IMR-90 (cell line): Measurements from ENCODE around the gene EIF2S2. TPM values are rescaled to one million over a fixed set of nuclear protein-coding genes. Genes with fewer than 3 reads are reported as not detected.

Source experiments
- ATAC-seq: fragments of 200-7000 bp; cut with Tn5 transposase; 2 replicates; pipeline ENCODE4 v1.9.1; 2020; ENCODE audit warnings: low read depth, mild to moderate bottlenecking, moderate library complexity
- BruUV-seq: library from RNA; stranded (reverse); fragments of 400-500 nt; replicated peaks from 2 replicates; lab custom pipeline; 2021; lab: Mats Ljungman, UMichigan
- CTCF ChIA-PET: fragments of 300-600 bp; formaldehyde crosslinking; extraction: SDS; loops from one replicate; lab custom pipeline; 2021; ENCODE audit warnings: antibody characterized with exemption; lab: Yijun Ruan, JAX
- POLR2A ChIA-PET: fragments of 300-600 bp; sonication (Branson Sonifier 250); formaldehyde crosslinking; loops from one replicate; lab custom pipeline; 2022; ENCODE audit warnings: antibody characterized with exemption; ENCODE audit not compliant: unreplicated experiment; lab: Charles Lee
- DNase-seq: peaks from one replicate; pipeline ENCODE4 v3.0.0; 2013
- H2AFZ ChIP-seq: replicated peaks from 2 replicates; pipeline ENCODE3; 2013; ENCODE audit warnings: low read length, mild to moderate bottlenecking; ENCODE audit not compliant: poor library complexity
- H2AK5ac ChIP-seq: 2 replicates; pipeline ENCODE4 v1.6.1; 2013; ENCODE audit warnings: low read depth, low read length, inconsistent platforms
- H2AK9ac ChIP-seq: replicated peaks from 2 replicates; pipeline ENCODE3; 2013; ENCODE audit warnings: mild to moderate bottlenecking, low read depth, low read length, moderate library complexity; ENCODE audit not compliant: poor library complexity
- H2BK120ac ChIP-seq: 2 replicates; pipeline ENCODE4 v1.6.1; 2013; ENCODE audit warnings: low read depth, low read length, inconsistent platforms
- H2BK15ac ChIP-seq: 3 replicates; pipeline ENCODE4 v1.6.1; 2013; ENCODE audit warnings: low read depth, low read length, inconsistent platforms
- H2BK20ac ChIP-seq: 2 replicates; pipeline ENCODE4 v1.6.1; 2013; ENCODE audit warnings: low read depth, mild to moderate bottlenecking, inconsistent platforms, low read length, moderate library complexity
- H2BK5ac ChIP-seq: 2 replicates; pipeline ENCODE4 v1.6.1; 2013; ENCODE audit warnings: mild to moderate bottlenecking, low read depth, low read length, inconsistent platforms; ENCODE audit not compliant: poor library complexity, severe bottlenecking
- H3K14ac ChIP-seq: replicated peaks from 2 replicates; pipeline ENCODE4 v1.6.1; 2013; ENCODE audit warnings: low read depth, low read length, inconsistent platforms
- H3K18ac ChIP-seq: 2 replicates; pipeline ENCODE4 v1.6.1; 2013; ENCODE audit warnings: low read depth, low read length, control low read depth
- H3K23ac ChIP-seq: 2 replicates; pipeline ENCODE4 v1.6.1; 2013; ENCODE audit warnings: low read depth, low read length, inconsistent platforms
- H3K27ac ChIP-seq: 2 replicates; pipeline ENCODE4 v1.5.1; 2013; ENCODE audit warnings: mild to moderate bottlenecking, control low read depth, low read length; ENCODE audit not compliant: insufficient read depth
- H3K27me3 ChIP-seq: 2 replicates; pipeline ENCODE4 v1.6.1; 2013; ENCODE audit warnings: low read length; ENCODE audit not compliant: control insufficient read depth, insufficient read depth
- H3K36me3 ChIP-seq: 2 replicates; pipeline ENCODE4 v1.6.1; 2013; ENCODE audit warnings: low read length, mixed read lengths; ENCODE audit not compliant: control insufficient read depth, insufficient read depth
- H3K4ac ChIP-seq: 2 replicates; pipeline ENCODE4 v1.6.1; 2013; ENCODE audit warnings: low read depth, low read length, inconsistent platforms
- H3K4me1 ChIP-seq: 2 replicates; pipeline ENCODE4 v1.6.1; 2013; ENCODE audit warnings: low read length, mixed read lengths; ENCODE audit not compliant: control insufficient read depth, insufficient read depth
- H3K4me2 ChIP-seq: 2 replicates; pipeline ENCODE4 v1.6.1; 2013; ENCODE audit warnings: low read depth, mild to moderate bottlenecking, control low read depth, low read length, moderate library complexity
- H3K4me3 ChIP-seq: 2 replicates; pipeline ENCODE4 v1.5.1; 2013; ENCODE audit warnings: low read depth, mild to moderate bottlenecking, control low read depth, low read length, moderate library complexity; ENCODE audit not compliant: insufficient read depth
- H3K56ac ChIP-seq: 2 replicates; pipeline ENCODE4 v1.6.1; 2013; ENCODE audit warnings: low read length, inconsistent platforms; ENCODE audit not compliant: insufficient read depth; ENCODE audit errors: extremely low read depth
- H3K79me1 ChIP-seq, 2 experiments: 2 replicates each; pipeline ENCODE4 v1.6.1; 2013; ENCODE audit warnings: low read length in 2 of 2, inconsistent platforms in 1 of 2, low read depth in 1 of 2
- H3K9ac ChIP-seq: 2 replicates; pipeline ENCODE4 v1.6.1; 2013; ENCODE audit warnings: low read depth, low read length, control low read depth
- H3K9me1 ChIP-seq: 2 replicates; pipeline ENCODE4 v1.6.1; 2013; ENCODE audit warnings: low read length, inconsistent platforms; ENCODE audit not compliant: insufficient read depth
- H3K9me3 ChIP-seq: 2 replicates; pipeline ENCODE4 v1.6.1; 2013; ENCODE audit warnings: low read length; ENCODE audit not compliant: control insufficient read depth, insufficient read depth
- H4K20me1 ChIP-seq: 2 replicates; pipeline ENCODE4 v1.6.1; 2013; ENCODE audit warnings: low read length, inconsistent platforms; ENCODE audit not compliant: insufficient read depth
- H4K5ac ChIP-seq: 2 replicates; pipeline ENCODE4 v1.6.1; 2013; ENCODE audit warnings: mild to moderate bottlenecking, low read depth, low read length, control low read depth
- H4K8ac ChIP-seq, 2 experiments: 2 replicates each; pipeline ENCODE4 v1.6.1; 2013; ENCODE audit warnings: low read depth in 2 of 2, low read length in 2 of 2, control low read depth in 1 of 2, inconsistent platforms in 1 of 2
- H4K91ac ChIP-seq: 2 replicates; pipeline ENCODE4 v1.6.1; 2013; ENCODE audit warnings: low read depth, low read length, inconsistent platforms; ENCODE audit not compliant: insufficient read depth
- BHLHE40 ChIP-seq: fragments of 150-350 bp; IDR thresholded peaks from 2 replicates; pipeline ENCODE4 v1.6.1; 2016; ENCODE audit warnings: mild to moderate bottlenecking, low read depth, low read length
- CEBPB ChIP-seq: IDR thresholded peaks from 2 replicates; pipeline ENCODE4 v1.6.1; 2012; ENCODE audit warnings: low read depth, low read length, improper control_type of control experiment
- CHD1 ChIP-seq: IDR thresholded peaks from 2 replicates; pipeline ENCODE4 v1.6.1; 2012; ENCODE audit warnings: low read depth, low read length, improper control_type of control experiment
- FOS ChIP-seq: fragments of 150-350 bp; IDR thresholded peaks from 2 replicates; pipeline ENCODE4 v1.6.1; 2016; ENCODE audit warnings: low read depth, low read length
- MAFK ChIP-seq: IDR thresholded peaks from 2 replicates; pipeline ENCODE4 v1.6.1; 2012; ENCODE audit warnings: low read depth, low read length, improper control_type of control experiment
- MAZ ChIP-seq: IDR thresholded peaks from 2 replicates; pipeline ENCODE4 v1.6.1; 2012; ENCODE audit warnings: low read depth, mild to moderate bottlenecking, low read length, improper control_type of control experiment, moderate library complexity, borderline replicate concordance
- MXI1 ChIP-seq: IDR thresholded peaks from 2 replicates; pipeline ENCODE4 v1.6.1; 2012; ENCODE audit warnings: low read depth, mild to moderate bottlenecking, low read length, moderate library complexity, borderline replicate concordance
- NFE2L2 ChIP-seq: fragments of 150-350 bp; IDR thresholded peaks from 2 replicates; pipeline ENCODE4 v1.6.1; 2016; ENCODE audit warnings: low read depth, mild to moderate bottlenecking, low read length
- POLR2A ChIP-seq: IDR thresholded peaks from 2 replicates; pipeline ENCODE4 v1.6.1; 2012; ENCODE audit warnings: mild to moderate bottlenecking, low read depth, low read length
- RAD21 ChIP-seq: IDR thresholded peaks from 2 replicates; pipeline ENCODE4 v1.6.1; 2012; ENCODE audit warnings: low read length, improper control_type of control experiment
- RCOR1 ChIP-seq: IDR thresholded peaks from 2 replicates; pipeline ENCODE4 v1.6.1; 2012; ENCODE audit warnings: mild to moderate bottlenecking, low read length, improper control_type of control experiment; ENCODE audit not compliant: insufficient replicate concordance
- RFX5 ChIP-seq: IDR thresholded peaks from 2 replicates; pipeline ENCODE4 v1.8.0; 2012; ENCODE audit warnings: low read depth, mild to moderate bottlenecking, low read length, moderate library complexity
- SMC3 ChIP-seq: fragments of 150-350 bp; IDR thresholded peaks from 2 replicates; pipeline ENCODE4 v1.6.1; 2016; ENCODE audit warnings: low read depth, mild to moderate bottlenecking, antibody characterized with exemption, low read length, moderate library complexity
- WGBS, 2 experiments: methylation state at CpG; one replicate each; pipeline versions ENCODE4 v1.1.5 to v1.1.7; 2013; ENCODE audit warnings: missing lambda C conversion rate in 2 of 2; ENCODE audit not compliant: insufficient read length in 1 of 2; ENCODE audit errors: extremely low coverage in 2 of 2; 5-methylcytosine and 5-hydroxymethylcytosine counted together
- dilution Hi-C: fragments of 300-500 bp; cut with HindIII; formaldehyde crosslinking; loops from one replicate; pipeline ENCODE4 v1.14.3; 2018; ENCODE audit warnings: low sequenced_read_pairs; ENCODE audit not compliant: unreplicated experiment
- in situ Hi-C: fragments of 300-500 bp; cut with MboI; formaldehyde crosslinking; loops from 3 replicates; pipeline ENCODE4 v1.14.3; 2019; ENCODE audit warnings: low sequenced_read_pairs, inconsistent platforms, mixed read lengths
- intact Hi-C: fragments of 100-400 bp; cut with micrococcal nuclease; formaldehyde crosslinking; loops from 2 replicates; pipeline ENCODE4 v1.10.0; 2022
- polyA plus RNA-seq, 3 experiments: library from polyadenylated mRNA; depleted of rRNA; stranded (reverse); fragments of >200 nt; gene quantifications; 2 replicates each; pipeline ENCODE4 v1.2.3, GENCODE V29; 2012; ENCODE audit warnings: low replicate concordance in 1 of 3
- total RNA-seq: library from RNA; depleted of rRNA; stranded (reverse); fragments of >200 nt; gene quantifications from 2 replicates; pipeline ENCODE4 v1.2.3, GENCODE V29; 2012
- TF ChIP-seq, protein P1 (sequence below): fragments of 150-350 bp; IDR thresholded peaks from 2 replicates; pipeline ENCODE4 v1.6.1; 2017; ENCODE audit warnings: mild to moderate bottlenecking, antibody characterized with exemption, low read length, low read depth
- TF ChIP-seq, protein P2 (sequence below): fragments of 150-350 bp; IDR thresholded peaks from 2 replicates; pipeline ENCODE4 v1.6.1; 2016; ENCODE audit warnings: low read depth, mild to moderate bottlenecking, low read length, moderate library complexity, borderline replicate concordance
- TF ChIP-seq, protein P3 (sequence below): conservative IDR thresholded peaks from 2 replicates; pipeline ENCODE4 v1.5.1; 2012; ENCODE audit warnings: mild to moderate bottlenecking, low read depth, low read length, improper control_type of control experiment

EIF2S2 gene
- total and polyA plus RNA-seq, 2 of the 4 experiments (the other 2 are of a cell fraction), result 61.7 to 66.9 TPM

DNA sequence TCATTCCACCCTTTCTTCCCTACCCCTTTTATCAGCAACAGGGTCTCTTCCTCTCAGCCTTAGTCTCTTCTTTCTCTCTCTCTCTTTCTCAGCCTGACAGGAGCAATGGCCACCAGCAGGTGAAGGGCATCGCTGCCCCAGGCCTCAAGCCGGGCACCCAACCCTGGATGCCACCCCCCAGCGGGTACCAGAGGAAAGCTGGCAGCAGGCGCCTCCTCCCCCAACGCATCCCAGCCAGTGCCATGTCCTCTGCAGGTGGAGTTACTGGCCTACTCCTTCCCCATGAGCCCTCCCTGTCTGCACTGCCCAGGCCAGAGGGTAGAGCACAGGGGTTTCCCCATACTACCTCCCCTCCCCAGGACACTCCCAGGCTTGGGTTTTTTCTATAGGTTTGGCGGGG, 32.2 kb downstream of the EIF2S2 start:
- TF ChIP-seq CHD1 (no peak), RAD21 (no peak), MAFK (no peak), RCOR1 (no peak), FOS (no peak), BHLHE40 (no peak), CEBPB (no peak), MXI1 (no peak), SMC3 (no peak), POLR2A (no peak), NFE2L2 (no peak), MAZ (no peak), RFX5 (no peak)
- TF ChIP-seq, protein P1, sequence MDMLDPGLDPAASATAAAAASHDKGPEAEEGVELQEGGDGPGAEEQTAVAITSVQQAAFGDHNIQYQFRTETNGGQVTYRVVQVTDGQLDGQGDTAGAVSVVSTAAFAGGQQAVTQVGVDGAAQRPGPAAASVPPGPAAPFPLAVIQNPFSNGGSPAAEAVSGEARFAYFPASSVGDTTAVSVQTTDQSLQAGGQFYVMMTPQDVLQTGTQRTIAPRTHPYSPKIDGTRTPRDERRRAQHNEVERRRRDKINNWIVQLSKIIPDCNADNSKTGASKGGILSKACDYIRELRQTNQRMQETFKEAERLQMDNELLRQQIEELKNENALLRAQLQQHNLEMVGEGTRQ, result no peak
- TF ChIP-seq, protein P2, sequence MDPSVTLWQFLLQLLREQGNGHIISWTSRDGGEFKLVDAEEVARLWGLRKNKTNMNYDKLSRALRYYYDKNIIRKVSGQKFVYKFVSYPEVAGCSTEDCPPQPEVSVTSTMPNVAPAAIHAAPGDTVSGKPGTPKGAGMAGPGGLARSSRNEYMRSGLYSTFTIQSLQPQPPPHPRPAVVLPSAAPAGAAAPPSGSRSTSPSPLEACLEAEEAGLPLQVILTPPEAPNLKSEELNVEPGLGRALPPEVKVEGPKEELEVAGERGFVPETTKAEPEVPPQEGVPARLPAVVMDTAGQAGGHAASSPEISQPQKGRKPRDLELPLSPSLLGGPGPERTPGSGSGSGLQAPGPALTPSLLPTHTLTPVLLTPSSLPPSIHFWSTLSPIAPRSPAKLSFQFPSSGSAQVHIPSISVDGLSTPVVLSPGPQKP, result no peak
- TF ChIP-seq, protein P3, sequence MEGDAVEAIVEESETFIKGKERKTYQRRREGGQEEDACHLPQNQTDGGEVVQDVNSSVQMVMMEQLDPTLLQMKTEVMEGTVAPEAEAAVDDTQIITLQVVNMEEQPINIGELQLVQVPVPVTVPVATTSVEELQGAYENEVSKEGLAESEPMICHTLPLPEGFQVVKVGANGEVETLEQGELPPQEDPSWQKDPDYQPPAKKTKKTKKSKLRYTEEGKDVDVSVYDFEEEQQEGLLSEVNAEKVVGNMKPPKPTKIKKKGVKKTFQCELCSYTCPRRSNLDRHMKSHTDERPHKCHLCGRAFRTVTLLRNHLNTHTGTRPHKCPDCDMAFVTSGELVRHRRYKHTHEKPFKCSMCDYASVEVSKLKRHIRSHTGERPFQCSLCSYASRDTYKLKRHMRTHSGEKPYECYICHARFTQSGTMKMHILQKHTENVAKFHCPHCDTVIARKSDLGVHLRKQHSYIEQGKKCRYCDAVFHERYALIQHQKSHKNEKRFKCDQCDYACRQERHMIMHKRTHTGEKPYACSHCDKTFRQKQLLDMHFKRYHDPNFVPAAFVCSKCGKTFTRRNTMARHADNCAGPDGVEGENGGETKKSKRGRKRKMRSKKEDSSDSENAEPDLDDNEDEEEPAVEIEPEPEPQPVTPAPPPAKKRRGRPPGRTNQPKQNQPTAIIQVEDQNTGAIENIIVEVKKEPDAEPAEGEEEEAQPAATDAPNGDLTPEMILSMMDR, result no peak
- Histone ChIP-seq H3K4me1 (no peaks in the 10 kb centered on the region), H3K14ac (no peak overlapping the region), H2BK120ac (no peak overlapping the region), H3K27me3 (no peaks in the 10 kb centered on the region), H4K8ac (no peak overlapping the region), H2AFZ (no peak overlapping the region), H3K27ac (no peak overlapping the region), H3K4me2 (no peak overlapping the region), H3K23ac (no peak overlapping the region), H3K9me1 (peaks cover 31% of the 10 kb centered on the region), H2BK15ac (no peak overlapping the region), H4K91ac (no peak overlapping the region), H2AK5ac (no peak overlapping the region), H4K20me1 (peaks cover 60% of the 10 kb centered on the region), H2BK5ac (no peak overlapping the region), H3K18ac (no peak overlapping the region), H3K4ac (no peak overlapping the region), H3K36me3 (peaks cover 70% of the 10 kb centered on the region), H3K79me1 (peaks cover 44 to 94% of the 10 kb centered on the region in 2 experiments), H3K4me3 (no peak overlapping the region), H3K56ac (no peak overlapping the region), H3K9ac (no peak overlapping the region), H4K5ac (no peak overlapping the region), H2BK20ac (no peak overlapping the region), H3K9me3 (no peaks in the 10 kb centered on the region), H2AK9ac (no peak overlapping the region)
- intact Hi-C loops, result no loop called here
- BruUV-seq, result no TSS peak
- no peak for ATAC-seq
- ChIA-PET CTCF (interaction anchor here (0.7 kb wide), 1 partner anchor 395 kb away, joined by 3 read pairs; no protein-coding TSS in a partner anchor), POLR2A (no interaction called here)
- DNase-seq, result no peak
- WGBS, 2 experiments, result 100% methylated on average over 2 of the region's 6 CpGs; no CpG with 5 or more reads in 1 of the 2 experiments
- in situ Hi-C loops, result no loop called here
- dilution Hi-C loops, result no loop called here
